Ramos (cell line): ENCODE results near the gene RHBDF1.
"Not testable (repeated sequence)": the region's sequence is repeated elsewhere in the genome, so short reads cannot be mapped to it uniquely, and the experiment has no call there.

Source experiments
- in situ Hi-C: fragments of 300-500 bp; cut with MboI; formaldehyde crosslinking; loops from one replicate; pipeline ENCODE4 v1.14.3; 2022; ENCODE audit warnings: low sequenced_read_pairs; ENCODE audit not compliant: unreplicated experiment

RHBDF1 gene

DNA sequence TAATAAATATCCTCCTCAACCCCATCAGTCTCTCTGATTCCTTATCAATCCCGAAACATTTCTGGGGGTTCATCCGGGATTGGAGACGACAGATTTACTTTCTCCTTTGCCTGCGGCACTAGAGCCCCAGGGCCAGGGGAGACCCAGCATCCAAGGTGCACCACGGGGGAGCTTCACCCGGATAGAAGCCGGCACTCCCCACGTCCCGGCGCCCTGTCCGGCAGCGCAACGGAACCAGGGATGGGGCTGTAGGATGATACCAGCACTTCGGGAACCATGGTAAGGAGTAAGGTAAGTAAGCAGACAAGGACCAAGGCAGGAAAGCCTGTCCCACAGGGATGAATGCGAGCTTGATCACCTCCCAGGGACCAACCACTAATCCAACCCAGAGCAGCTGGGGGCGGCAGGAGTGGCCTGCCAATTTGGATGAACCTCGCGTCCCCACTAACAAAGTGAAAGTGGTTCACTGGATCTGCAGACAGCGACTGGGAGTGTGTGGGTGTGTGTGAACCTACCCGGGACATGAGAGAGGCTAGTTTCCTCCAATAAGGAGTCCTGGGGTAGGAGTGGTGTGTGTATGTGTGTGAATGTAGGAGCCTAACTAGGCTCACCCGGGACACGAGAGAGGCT lies 30.9 kb downstream of the RHBDF1 start:
- in situ Hi-C loops, result no loop called here

DNA sequence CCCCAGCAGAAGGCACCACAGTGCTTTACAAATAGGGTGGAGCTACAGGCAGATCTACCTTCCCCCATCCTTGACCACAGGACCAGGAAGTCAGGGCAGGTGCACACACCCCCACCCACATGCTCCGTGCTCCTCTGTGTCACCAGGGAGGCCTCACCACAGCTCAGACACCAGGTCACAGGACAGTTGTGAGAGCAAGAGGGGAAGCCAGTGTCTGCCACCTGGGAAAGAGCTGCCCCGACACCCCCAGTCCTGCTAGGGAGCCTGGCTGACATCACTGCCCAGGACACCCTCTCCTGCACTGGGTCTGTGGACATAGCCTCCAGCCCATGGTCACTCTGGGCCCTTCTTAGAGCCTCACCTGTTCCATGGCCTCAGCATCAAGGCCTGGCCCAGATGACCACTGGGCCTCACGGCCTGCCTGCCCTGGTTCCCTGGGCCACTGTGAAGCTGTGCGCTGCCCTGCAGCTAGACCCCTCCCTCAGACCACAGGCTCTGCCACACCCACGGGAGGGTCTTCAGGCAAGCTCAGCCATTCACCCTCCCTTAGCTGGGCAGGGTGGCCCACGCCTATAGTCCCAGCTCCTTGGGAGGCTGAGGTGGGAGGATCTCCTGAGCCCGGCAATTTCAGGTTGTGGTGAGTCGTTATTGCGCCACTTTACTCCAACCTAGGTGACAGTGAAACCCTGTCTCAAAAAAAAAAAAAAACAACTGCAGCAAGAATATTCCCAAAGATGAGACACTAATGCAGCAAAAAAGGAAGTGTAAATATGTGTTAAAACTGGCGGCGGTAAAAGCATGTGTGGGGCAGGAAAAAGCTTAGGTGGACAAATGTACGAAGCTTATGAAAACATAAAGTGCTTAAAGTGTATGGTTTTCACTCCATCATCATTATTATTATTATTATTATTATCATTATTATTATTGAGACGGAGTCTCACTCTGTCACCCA lies 33.2 kb downstream of the RHBDF1 start:
- in situ Hi-C loops, result no loop called here

DNA sequence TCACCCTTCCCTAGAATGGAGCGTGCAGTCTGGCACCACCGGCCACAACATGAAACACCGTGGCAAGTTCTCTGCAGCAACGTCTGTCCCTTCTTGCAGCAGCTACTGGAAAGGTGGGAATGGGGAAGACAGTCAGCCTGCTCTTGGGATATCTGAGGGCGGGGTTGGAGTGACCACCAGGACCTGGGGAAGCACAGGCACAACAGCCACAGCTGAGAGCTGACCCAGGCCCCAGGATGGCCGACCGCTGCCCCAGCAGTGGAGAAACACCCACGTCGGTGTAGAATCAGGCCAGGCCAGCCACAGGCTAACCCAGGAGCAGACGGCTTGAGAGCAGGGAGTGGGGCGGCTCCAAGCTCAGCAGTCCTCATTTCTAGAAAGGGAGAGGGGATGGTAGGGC lies 34.2 kb downstream of the RHBDF1 start:
- in situ Hi-C loops, result not testable (repeated sequence)

DNA sequence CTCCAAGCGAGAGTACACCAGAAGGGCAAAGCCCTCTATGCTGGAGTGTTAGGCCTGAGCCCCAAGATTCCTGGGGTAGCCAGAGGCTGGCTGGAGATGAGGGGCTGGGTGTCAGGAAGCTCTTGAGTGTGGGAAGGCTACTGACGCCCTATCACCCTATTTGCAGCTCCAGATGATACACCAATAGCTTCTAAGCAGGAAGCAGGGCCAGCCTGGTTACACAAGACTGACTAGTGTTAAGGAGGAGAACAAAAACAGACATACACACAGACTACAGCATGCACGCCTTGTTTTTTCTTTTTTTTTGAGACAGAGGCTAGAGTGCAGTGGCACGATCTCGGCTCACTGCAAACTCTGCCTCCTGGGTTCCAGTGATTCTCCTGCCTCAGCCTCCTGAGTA lies 34.9 kb downstream of the RHBDF1 start:
- in situ Hi-C loops, result no loop called here

DNA sequence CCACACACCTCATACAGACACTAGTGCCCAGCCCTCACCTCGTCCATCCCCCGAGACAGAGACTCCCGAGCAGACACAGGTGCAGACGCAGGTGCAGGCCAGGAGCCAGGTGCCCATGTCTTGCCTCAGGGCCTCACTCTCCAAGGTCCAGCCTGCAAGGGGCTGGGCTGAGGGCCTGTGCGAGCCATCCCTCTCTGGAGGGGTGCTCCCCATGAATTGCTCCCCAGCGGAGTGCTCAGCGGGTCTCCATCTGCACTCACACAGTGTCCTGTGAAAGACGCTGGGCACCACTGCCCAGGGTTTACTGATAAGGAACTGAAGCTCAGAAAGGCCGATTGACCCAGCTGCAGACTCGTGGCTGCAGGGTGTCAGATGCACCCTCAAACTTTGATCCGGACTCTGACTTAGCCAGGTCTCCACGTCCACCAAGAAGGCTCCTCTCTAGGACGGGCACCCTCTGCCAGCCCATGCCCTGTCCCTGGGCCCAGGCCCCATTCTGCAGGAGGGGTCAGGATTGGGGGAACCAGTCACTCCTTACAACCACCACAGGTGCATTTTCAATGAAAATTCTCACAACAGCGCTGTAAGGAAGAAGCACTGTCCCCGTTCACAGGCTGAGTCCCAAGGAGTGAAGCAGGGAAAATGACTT lies 36.0 kb downstream of the RHBDF1 start:
- in situ Hi-C loops, result no loop called here

DNA sequence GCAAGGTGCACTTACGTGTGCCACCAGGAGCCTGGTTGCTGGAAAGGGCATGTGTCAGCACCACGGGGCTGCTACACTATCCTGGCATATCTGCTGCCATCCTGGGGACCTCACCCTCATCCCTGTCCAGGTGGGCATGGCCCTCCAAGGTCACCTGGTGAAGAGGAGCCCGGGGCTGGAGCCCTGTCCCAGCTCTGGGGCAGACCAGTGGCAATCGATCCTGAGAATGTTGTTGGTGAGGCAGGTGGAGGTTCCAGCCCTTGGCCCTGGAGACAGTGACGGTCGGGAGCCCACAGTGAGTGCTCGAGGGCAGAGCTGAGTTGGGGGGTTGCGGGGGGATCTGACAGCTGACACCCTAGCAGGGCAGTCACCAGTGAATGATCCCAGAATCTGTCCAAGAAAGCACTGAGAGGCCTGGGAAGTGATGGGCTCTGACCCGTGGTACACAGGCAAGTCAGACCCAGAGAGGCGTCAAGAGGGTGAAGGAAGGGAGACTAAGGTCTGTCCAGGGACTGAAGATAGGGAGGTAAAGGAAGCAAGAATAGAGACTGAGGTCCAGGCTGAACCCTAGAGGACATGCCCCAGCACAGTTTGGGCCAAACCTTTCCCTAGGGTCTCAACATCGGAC lies 36.6 kb downstream of the RHBDF1 start:
- in situ Hi-C loops, result no loop called here

DNA sequence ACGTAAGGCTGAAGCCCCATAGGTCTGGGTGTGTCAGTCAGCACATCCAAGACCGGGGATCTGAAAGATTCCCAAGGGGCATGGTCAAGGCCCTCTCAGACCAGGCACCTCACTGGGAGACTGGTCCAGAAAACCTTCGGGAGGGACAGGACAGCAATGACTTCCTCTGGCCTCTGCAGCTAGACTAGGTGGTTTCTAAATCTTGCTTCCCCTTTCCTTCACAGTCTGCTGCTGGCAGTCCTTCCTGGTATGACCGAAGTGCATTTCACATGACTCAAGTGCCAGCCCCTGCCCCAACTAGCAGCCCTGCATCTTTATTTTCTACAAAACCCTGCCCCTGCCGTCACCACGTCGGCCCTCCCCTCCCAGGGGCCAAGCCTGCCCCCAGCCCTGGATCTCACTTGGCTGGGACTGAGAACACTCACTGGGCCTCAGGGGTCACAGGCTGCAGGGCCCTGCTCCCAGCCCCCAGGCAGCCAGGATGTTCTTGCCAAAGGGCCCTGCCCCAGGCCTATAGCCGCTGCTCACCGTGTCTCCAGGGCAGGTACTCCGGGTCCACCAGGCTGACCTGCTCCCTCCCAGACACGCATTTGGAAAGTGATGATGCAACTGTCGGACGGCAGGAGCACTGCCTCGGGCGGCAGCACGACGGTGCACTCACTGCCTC lies 37.3 kb downstream of the RHBDF1 start:
- in situ Hi-C loops, result no loop called here

DNA sequence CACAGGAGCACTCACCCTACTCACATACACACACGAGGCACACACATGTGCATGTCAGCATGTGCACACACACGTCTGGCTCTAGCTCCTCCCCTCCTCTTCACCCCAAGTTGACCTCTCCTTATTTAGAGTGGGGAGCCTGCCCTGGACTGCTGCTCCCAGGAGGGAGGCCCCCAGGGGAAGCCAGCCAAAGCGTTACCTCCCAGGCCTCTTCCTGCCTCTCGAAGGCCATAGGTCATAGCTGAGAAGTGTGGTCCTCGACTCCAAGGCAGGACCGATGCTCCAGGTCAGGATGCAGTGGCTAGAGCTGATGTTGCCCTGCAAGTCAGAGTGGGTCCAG lies 37.8 kb downstream of the RHBDF1 start:
- in situ Hi-C loops, result no loop called here

DNA sequence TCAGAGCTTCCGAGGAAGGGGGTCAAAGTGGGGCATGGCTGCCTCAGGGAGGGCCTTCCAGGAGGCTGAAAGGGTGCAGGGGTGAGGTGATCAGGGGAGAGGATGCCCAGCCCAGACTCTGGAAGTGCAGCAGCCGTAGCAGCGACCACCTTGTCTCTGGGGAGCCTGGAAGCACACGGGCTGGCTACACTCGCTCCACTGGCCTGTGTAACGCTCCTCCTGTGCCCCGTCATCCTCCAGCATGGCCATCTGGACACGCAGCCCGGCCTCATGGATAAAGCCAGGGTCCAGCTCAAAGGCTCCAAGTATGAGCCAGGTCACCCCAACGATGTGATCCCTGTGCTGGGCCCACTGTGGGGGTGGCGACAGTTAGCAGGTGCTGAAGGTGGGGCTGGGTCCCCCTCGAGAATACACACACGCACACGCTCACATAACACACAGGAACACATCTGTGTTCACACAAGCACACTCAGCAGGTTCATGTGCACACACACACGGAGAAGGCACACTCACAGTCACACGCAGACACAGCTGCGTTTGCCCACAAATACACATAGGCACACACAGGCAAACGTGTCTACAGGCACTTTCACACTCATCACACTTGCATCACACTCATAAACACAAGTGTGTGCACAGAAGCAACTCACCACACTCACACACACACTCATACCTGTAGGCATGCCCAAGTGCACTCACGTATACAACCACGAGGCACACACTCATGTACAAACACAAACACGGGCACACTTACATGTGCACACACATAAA lies 38.4 kb downstream of the RHBDF1 start:
- in situ Hi-C loops, result no loop called here

DNA sequence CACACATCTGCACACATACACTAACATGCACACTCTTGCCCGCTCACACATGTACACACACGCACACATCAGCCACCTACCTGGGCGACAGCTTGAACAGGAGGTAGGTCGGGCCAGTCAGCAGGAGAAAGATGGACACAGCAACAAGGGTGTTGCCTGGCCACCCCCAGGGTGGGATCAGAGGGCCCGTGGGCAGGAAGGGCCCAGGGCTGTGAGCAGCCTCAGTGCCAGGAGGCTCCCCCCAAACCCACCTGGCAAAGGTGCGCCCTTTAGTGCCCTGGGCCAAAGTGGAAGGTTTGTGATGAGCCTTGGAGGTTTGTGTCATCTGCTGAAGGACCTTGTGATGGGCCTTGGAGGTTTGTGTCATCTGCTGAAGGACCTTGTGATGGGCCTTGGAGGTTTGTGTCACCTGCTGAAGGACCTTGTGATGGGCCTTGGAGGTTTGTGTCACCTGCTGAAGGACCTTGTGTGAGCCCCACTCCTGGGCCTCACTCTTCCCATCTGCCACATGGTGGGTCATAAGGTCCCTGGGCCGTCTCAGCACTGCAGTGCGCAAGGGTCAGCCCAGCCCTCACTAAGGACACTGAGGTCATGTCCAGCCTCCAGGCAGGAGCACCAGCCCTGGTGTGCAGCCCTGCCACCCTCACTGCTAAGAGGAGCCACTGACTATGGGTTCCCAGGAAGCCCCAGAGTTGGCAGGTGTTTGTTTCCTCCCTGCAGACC lies 39.1 kb downstream of the RHBDF1 start:
- in situ Hi-C loops, result not testable (repeated sequence)

DNA sequence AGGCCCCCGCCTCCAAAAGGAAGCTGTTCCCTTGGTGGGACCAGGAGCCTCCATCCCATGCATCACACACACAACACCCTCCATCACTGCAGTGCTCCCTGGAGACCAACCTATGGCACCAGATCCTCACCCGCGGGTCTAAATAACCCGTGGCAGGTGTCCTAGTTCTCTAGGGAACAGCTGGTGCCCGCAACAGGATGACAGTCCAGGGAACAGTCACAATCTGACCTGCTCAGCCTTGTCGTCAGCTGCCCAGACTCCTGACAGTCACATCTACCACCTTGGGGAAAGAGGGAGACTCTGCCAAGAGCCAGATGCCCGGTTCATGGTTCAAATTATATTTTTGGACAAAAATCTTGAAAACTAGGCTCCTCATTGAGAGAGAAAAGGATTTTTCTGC lies 41.8 kb downstream of the RHBDF1 start:
- in situ Hi-C loops, result not testable (repeated sequence)

DNA sequence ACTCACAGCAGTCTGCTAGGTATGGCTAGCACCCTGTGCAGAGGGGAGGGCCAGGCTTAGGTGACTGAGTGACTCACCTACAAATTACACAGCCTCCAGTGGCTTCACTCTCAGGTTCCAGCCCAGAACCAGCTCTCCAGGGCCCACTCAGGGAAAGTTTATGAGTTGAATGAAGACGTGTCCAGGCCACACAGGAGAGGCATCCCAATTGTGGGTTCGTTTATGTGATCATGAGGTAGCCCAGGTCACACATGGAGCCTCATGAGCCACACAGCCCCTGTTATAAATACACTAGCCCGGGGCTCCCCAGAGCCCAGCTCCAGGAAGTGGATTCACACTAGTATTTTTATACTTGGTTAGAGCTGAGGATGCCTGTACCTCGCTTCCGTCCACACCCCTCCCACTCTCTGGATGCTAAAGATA lies 46.5 kb downstream of the RHBDF1 start:
- in situ Hi-C loops, result not testable (repeated sequence)

DNA sequence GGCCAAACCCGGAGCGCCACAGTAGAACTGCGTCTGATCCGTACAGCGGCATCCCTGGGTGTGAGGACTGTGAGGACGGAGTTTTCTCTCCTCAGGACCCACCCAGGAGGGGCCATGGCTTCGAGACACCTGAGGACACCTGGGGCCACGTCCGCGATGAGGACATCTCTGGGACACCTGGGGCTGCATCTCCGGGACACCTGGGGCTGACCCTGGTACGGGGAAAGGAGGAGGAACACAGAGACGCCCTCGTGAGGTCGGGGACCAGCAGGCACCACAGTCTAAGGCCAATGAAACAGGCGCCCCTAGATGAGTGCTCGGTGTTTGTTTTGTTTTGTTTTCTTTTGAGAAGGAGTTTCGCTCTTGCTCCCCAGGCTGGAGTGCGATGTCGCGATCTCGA lies 48.3 kb downstream of the RHBDF1 start:
- in situ Hi-C loops, result not testable (repeated sequence)

DNA sequence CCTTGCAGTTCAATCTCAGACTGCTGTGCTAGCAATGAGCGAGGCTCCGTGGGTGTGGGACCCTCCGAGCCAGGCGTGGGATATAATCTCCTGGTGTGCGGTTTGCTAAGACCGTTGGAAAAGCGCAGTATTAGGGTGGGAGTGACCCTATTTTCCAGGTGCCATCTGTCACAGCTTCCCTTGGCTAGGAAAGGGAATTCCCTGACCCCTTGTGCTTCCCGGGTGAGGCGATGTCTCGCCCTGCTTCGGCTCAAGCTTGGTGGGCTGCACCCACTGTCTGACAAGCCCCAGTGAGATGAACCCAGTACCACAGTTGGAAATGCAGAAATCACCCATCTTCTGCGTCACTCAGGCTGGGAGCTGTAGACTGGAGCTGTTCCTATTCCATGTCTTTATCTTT lies 51.5 kb downstream of the RHBDF1 start:
- in situ Hi-C loops, result not testable (repeated sequence)

DNA sequence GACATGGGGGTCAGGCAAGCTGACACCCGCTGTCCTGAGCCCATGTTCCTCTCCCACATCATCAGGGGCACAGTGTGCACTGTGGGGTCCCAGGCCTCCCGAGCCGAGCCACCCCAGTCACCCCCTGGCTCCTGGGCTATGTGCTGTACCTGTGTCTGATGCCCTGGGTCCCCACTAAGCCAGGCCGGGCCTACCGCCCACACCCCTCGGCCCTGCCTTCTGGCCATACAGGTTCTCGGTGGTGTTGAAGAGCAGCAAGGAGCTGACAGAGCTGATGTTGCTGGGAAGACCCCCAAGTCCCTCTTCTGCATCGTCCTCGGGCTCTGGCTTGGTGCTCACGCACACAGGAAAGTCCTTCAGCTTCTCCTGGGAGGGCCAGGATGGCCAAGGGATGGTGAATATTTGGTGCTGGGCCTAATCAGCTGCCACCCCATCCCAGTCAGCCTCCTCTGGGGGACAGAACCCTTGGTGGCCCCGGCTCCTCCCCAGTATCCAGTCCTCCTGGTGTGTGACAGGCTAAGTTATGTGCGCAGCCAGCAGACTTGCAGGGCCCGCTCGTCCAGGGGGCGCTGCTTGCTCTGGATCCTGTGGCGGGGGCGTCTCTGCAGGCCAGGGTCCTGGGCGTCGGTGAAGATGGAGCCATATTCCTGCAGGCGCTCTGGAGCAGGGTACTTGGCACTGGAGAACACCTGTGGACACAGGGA lies 55.2 kb downstream of the RHBDF1 start:
- in situ Hi-C loops, result not testable (repeated sequence)

DNA sequence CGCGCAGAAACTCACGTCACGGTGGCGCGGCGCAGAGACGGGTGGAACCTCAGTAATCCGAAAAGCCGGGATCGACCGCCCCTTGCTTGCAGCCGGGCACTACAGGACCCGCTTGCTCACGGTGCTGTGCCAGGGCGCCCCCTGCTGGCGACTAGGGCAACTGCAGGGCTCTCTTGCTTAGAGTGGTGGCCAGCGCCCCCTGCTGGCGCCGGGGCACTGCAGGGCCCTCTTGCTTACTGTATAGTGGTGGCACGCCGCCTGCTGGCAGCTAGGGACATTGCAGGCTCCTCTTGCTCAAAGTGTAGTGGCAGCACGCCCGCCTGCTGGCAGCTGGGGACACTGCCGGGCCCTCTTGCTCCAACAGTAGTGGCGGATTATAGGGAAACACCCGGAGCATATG lies 61.7 kb downstream of the RHBDF1 start:
- in situ Hi-C loops, result not testable (repeated sequence)

DNA sequence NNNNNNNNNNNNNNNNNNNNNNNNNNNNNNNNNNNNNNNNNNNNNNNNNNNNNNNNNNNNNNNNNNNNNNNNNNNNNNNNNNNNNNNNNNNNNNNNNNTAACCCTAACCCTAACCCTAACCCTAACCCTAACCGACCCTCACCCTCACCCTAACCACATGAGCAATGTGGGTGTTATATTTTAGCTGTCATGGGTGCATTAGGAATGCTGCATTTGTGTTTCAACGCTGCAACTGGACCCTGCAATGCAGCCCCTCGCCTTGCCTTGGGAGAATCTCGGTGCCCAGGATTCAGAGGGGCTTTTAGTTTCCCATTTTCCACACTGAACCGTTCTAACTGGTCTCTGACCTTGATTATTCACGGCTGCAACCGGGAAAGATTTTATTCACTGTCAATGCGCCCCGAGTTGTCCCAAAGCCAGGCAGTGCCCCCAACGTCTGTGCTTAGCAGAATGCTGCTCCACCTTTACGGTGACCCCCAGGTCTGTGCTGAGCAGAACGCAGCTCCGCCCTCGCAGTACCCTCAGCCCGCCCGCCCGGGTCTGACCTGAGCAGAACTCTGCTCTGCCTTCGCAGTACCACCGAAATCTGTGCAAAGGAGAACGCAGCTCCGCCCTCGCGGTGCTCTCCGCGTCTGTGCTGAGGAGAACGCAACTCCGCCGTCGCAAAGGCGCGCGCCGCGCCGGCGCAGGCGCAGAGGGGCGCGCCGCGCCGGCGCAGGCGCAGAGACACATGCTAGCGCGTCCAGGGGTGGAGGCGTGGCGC lies 62.3 kb downstream of the RHBDF1 start:
- in situ Hi-C loops, result no loop called here
